Keratinocyte (primary cell): ENCODE data around the gene SNX2. TPM values are rescaled to one million over a fixed set of nuclear protein-coding genes. Genes with fewer than 3 reads are reported as not detected.
A peak's percentile ranks its signal among the peaks of the same experiment; 100 is the strongest.

Source experiments
- DNase-seq: peaks from one replicate; pipeline ENCODE4 v3.0.0-alpha.2; 2011; ENCODE audit warnings: low read depth, missing footprints, low spot score
- FAIRE-seq: peaks from 2 replicates; lab custom pipeline; 2011; peaks lifted over from hg19 to GRCh38; lab: Jason Lieb, UNC
- H2AFZ ChIP-seq: 2 replicates; pipeline ENCODE4 v1.6.0; 2012; ENCODE audit warnings: low read length, control low read depth, inconsistent platforms; ENCODE audit not compliant: control insufficient read depth
- H3K27ac ChIP-seq: 2 replicates; pipeline ENCODE4 v1.5.1; 2011; ENCODE audit warnings: low read length; ENCODE audit not compliant: control insufficient read depth, insufficient read depth
- H3K27me3 ChIP-seq: 3 replicates; pipeline ENCODE4 v1.6.0; 2011; ENCODE audit warnings: low read length; ENCODE audit not compliant: control insufficient read depth, insufficient read depth; ENCODE audit errors: extremely low read depth
- H3K36me3 ChIP-seq, 2 experiments: 2 replicates in 1 of 2; 3 replicates in 1 of 2; pipeline ENCODE4 v1.5.1; 2011; ENCODE audit warnings: low read length in 2 of 2, mild to moderate bottlenecking in 1 of 2; ENCODE audit not compliant: control insufficient read depth in 2 of 2, insufficient read depth in 2 of 2; ENCODE audit errors: extremely low read depth in 1 of 2
- H3K4me1 ChIP-seq: 3 replicates; pipeline ENCODE4 v1.5.1; 2011; ENCODE audit warnings: low read length; ENCODE audit not compliant: control insufficient read depth, insufficient read depth; ENCODE audit errors: extremely low read depth
- H3K4me2 ChIP-seq: 3 replicates; pipeline ENCODE4 v1.6.0; 2011; ENCODE audit warnings: low read depth, low read length; ENCODE audit not compliant: control insufficient read depth, insufficient read depth; ENCODE audit errors: extremely low read depth
- H3K4me3 ChIP-seq, 3 experiments: fragments of 200-600 bp in 1 of 3; sonication (generic) in 1 of 3; 2 replicates in 2 of 3; 3 replicates in 1 of 3; pipeline ENCODE4 v1.5.1; 2011 to 2016; ENCODE audit warnings: low read length in 3 of 3, mild to moderate bottlenecking in 3 of 3, control low read depth in 2 of 3, inconsistent platforms in 1 of 3, low read depth in 1 of 3, mixed read lengths in 1 of 3, mixed run types in 1 of 3, moderate library complexity in 1 of 3; ENCODE audit not compliant: control insufficient read depth in 2 of 3, insufficient read depth in 2 of 3; ENCODE audit errors: extremely low read depth in 1 of 3
- H3K79me2 ChIP-seq: 2 replicates; pipeline ENCODE4 v1.6.0; 2012; ENCODE audit warnings: low read length; ENCODE audit not compliant: control insufficient read depth, insufficient read depth
- H3K9ac ChIP-seq: 3 replicates; pipeline ENCODE4 v1.6.0; 2011; ENCODE audit warnings: low read length; ENCODE audit not compliant: control insufficient read depth, insufficient read depth; ENCODE audit errors: extremely low read depth
- H3K9me1 ChIP-seq: 3 replicates; pipeline ENCODE4 v1.6.0; 2011; ENCODE audit warnings: low read length; ENCODE audit not compliant: control insufficient read depth, insufficient read depth; ENCODE audit errors: extremely low read depth
- H3K9me3 ChIP-seq: 2 replicates; pipeline ENCODE4 v1.5.1; 2012; ENCODE audit warnings: low read depth, low read length; ENCODE audit not compliant: control insufficient read depth
- H4K20me1 ChIP-seq: 3 replicates; pipeline ENCODE4 v1.6.0; 2011; ENCODE audit warnings: low read length; ENCODE audit not compliant: control insufficient read depth, insufficient read depth; ENCODE audit errors: extremely low read depth
- EZH2 ChIP-seq: IDR thresholded peaks from one replicate; pipeline ENCODE4 v1.6.1; 2012; ENCODE audit warnings: inconsistent platforms, mild to moderate bottlenecking, low read length, moderate library complexity
- dilution Hi-C: fragments of 300-500 bp; cut with MboI; formaldehyde crosslinking; loops from one replicate; pipeline ENCODE4 v1.7.0; 2020; ENCODE audit warnings: low sequenced_read_pairs; ENCODE audit not compliant: extremely low pct_ligation_motif_present
- polyA plus RNA-seq, 5 experiments: library from polyadenylated mRNA; depleted of rRNA in 3 of 5; stranded (reverse) in 3 of 5; stranded (forward) in 1 of 5; unstranded in 1 of 5; fragments of >200 nt; gene quantifications; 1 replicate in 1 of 5; 2 replicates in 3 of 5; 3 replicates in 1 of 5; pipeline versions ENCODE4 v1.2.1 to v1.2.3, GENCODE V29; 2011 to 2012; ENCODE audit warnings: missing spikeins in 2 of 5, low read depth in 1 of 5, low replicate concordance in 1 of 5
- TF ChIP-seq, protein P1 (sequence below), 3 experiments: IDR thresholded peaks in 1 of 3; conservative IDR thresholded peaks in 1 of 3; optimal IDR thresholded peaks in 1 of 3; 2 replicates in 2 of 3; 3 replicates in 1 of 3; pipeline versions ENCODE3 to v1.5.1; 2011; ENCODE audit warnings: low read length in 3 of 3, mild to moderate bottlenecking in 3 of 3, moderate library complexity in 2 of 3, control low read depth in 1 of 3, inconsistent platforms in 1 of 3; ENCODE audit not compliant: insufficient read depth in 2 of 3; ENCODE audit errors: extremely low read depth in 1 of 3

Gene SNX2
- polyA plus RNA-seq, 1 donor (not counting 4 experiments of a cell fraction or from before 2014, with no cell fraction given), result 87.8 TPM

DNA sequence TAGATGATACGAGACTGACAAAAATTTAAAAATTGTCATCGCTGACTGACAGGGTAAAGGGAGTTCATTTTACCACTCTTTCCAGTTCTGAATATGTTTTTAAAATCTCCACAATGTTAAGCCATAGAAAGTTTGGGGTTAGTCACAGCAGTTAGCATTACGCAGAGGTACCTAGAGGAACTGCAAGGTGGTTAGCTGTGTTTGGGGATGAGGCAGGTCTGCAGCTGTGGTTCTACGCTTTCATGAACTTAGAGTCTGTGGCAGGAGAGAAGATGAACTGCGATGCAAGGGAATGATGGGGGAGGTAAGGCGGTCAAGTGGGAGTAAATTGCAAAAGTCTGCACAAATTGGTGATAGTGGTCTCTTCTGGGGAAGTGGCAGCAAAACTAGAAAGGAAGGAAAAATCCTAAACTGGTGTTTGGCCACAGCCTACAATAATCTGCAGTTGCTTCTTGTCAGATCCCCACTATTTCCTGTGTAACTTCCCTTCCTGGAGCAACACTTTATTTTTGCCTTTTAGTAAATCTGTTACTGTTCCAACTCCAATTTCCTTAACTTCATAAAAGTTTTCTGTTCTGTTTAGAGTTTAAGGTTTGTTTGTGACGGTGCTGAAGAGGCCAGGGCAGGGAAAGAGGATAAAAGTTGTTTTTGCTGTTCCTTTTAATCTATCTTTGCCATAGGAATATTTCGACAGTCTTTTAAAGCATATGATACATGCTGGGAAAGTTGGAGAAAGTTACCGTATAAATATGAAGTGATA lies 38.6 kb upstream of the SNX2 start:
- Histone ChIP-seq H4K20me1 (no peaks in the 10 kb centered on the region), H3K9ac (no peak overlapping the region), H3K36me3 (no peaks in the 10 kb centered on the region), H3K9me1 (no peaks in the 10 kb centered on the region), H3K4me1 (peaks cover 2% of the 10 kb centered on the region), H3K27ac (no peak overlapping the region), H3K9me3 (no peaks in the 10 kb centered on the region), H3K27me3 (no peaks in the 10 kb centered on the region), H2AFZ (no peak overlapping the region), H3K4me3 (no peak overlapping the region), H3K79me2 (no peaks in the 10 kb centered on the region), H3K4me2 (no peak overlapping the region)
- FAIRE-seq (peak; percentile 26), DNase-seq (no peak)
- no peak for TF ChIP-seq EZH2
- TF ChIP-seq, protein P1, sequence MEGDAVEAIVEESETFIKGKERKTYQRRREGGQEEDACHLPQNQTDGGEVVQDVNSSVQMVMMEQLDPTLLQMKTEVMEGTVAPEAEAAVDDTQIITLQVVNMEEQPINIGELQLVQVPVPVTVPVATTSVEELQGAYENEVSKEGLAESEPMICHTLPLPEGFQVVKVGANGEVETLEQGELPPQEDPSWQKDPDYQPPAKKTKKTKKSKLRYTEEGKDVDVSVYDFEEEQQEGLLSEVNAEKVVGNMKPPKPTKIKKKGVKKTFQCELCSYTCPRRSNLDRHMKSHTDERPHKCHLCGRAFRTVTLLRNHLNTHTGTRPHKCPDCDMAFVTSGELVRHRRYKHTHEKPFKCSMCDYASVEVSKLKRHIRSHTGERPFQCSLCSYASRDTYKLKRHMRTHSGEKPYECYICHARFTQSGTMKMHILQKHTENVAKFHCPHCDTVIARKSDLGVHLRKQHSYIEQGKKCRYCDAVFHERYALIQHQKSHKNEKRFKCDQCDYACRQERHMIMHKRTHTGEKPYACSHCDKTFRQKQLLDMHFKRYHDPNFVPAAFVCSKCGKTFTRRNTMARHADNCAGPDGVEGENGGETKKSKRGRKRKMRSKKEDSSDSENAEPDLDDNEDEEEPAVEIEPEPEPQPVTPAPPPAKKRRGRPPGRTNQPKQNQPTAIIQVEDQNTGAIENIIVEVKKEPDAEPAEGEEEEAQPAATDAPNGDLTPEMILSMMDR (optimal IDR thresholded peaks at IDR 0.05 in 1 of 3, IDR thresholded peaks at IDR 0.05 in 1 of 3, conservative IDR thresholded peaks at IDR 0.05 in 1 of 3; ENCODE audit: extremely low read depth in 1 of 3, insufficient read depth in 2 of 3, low read length in 3 of 3), result no peak
- dilution Hi-C loops, result no loop called here

DNA sequence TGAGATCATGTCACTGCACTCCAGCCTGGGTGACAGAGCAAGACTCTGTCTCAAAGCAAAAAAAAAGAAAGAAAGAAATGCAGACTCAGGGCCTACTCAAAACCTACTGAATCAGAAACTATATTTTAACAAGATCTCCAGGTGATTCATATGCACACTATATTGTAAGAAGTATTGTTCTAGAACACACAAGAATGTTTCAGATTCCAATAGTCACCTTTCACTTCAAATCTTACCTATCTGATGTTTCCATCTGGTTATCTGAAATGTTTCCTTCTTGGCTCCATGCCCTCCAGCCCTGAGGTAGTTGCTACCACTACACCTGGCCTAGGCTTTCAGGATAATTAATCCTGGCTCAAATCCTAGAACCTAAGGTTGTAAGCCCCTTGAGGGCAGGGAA lies 36.8 kb upstream of the SNX2 start:
- dilution Hi-C loops, result no loop called here
- Histone ChIP-seq H3K4me1 (peaks cover 14% of the 10 kb centered on the region), H3K9me3 (no peaks in the 10 kb centered on the region), H4K20me1 (no peaks in the 10 kb centered on the region), H2AFZ (no peak overlapping the region), H3K36me3 (no peaks in the 10 kb centered on the region), H3K27me3 (no peaks in the 10 kb centered on the region), H3K79me2 (no peaks in the 10 kb centered on the region), H3K4me2 (no peak overlapping the region), H3K27ac (no peak overlapping the region), H3K9ac (no peak overlapping the region), H3K9me1 (no peaks in the 10 kb centered on the region), H3K4me3 (no peak overlapping the region)
- TF ChIP-seq, protein P1 (optimal IDR thresholded peaks at IDR 0.05 in 1 of 3, IDR thresholded peaks at IDR 0.05 in 1 of 3, conservative IDR thresholded peaks at IDR 0.05 in 1 of 3; ENCODE audit: extremely low read depth in 1 of 3, insufficient read depth in 2 of 3, low read length in 3 of 3), result no peak
- TF ChIP-seq EZH2, result no peak
- DNase-seq (peak; percentile 19), FAIRE-seq (peak; percentile 29)
